Smooth muscle cell (in vitro differentiated cells): Measurements from ENCODE around the gene CNBD2. TPM values are rescaled to one million over a fixed set of nuclear protein-coding genes. Genes with fewer than 3 reads are reported as not detected.

Source experiments
- DNase-seq: peaks from one replicate; lab custom pipeline; 2025; ENCODE audit not compliant: unreplicated experiment; lab: John Stamatoyannopoulos, UW
- H2AFZ ChIP-seq: fragments of 200-600 bp; sonication (generic); 2 replicates; pipeline ENCODE4 v1.6.0; 2016; ENCODE audit warnings: antibody characterized with exemption, low read depth, mild to moderate bottlenecking
- H3F3A ChIP-seq: fragments of 200-600 bp; sonication (generic); 2 replicates; pipeline ENCODE4 v1.6.0; 2017; ENCODE audit warnings: antibody characterized with exemption, low read depth
- H3K27ac ChIP-seq: fragments of 200-600 bp; sonication (generic); 2 replicates; pipeline ENCODE4 v1.5.1; 2016; ENCODE audit warnings: low read depth, mild to moderate bottlenecking
- H3K27me3 ChIP-seq: fragments of 200-600 bp; sonication (generic); 2 replicates; pipeline ENCODE4 v1.6.1; 2016; ENCODE audit warnings: low read depth, mild to moderate bottlenecking
- H3K36me3 ChIP-seq: fragments of 200-600 bp; sonication (generic); 2 replicates; pipeline ENCODE4 v1.5.1; 2016; ENCODE audit warnings: low read depth
- H3K4me1 ChIP-seq: fragments of 200-600 bp; sonication (generic); 2 replicates; pipeline ENCODE4 v1.5.1; 2016; ENCODE audit warnings: low read depth
- H3K4me2 ChIP-seq: fragments of 200-600 bp; sonication (generic); 2 replicates; pipeline ENCODE4 v1.6.0; 2016; ENCODE audit warnings: mild to moderate bottlenecking
- H3K4me3 ChIP-seq: fragments of 200-600 bp; sonication (generic); 2 replicates; pipeline ENCODE4 v1.5.1; 2016; ENCODE audit warnings: mild to moderate bottlenecking
- H3K79me2 ChIP-seq: fragments of 200-600 bp; sonication (generic); 2 replicates; pipeline ENCODE4 v1.6.0; 2016; ENCODE audit warnings: low read depth, mild to moderate bottlenecking
- H3K9ac ChIP-seq: fragments of 200-600 bp; sonication (generic); 2 replicates; pipeline ENCODE4 v1.6.0; 2016; ENCODE audit warnings: low read depth
- H3K9me3 ChIP-seq: fragments of 200-600 bp; sonication (generic); replicated peaks from 2 replicates; pipeline ENCODE4 v1.5.1; 2016; ENCODE audit warnings: low read depth
- H4K20me1 ChIP-seq: fragments of 200-600 bp; sonication (generic); 2 replicates; pipeline ENCODE4 v1.6.0; 2016; ENCODE audit warnings: low read depth
- WGBS: methylation state at CpG from one replicate; pipeline ENCODE4 v1.1.7; 2016; ENCODE audit warnings: low lambda C conversion rate; 5-methylcytosine and 5-hydroxymethylcytosine counted together
- polyA plus RNA-seq: library from polyadenylated mRNA; unstranded; fragments of >200 nt; fragmentation: Nextera tagmentation; extraction: Ambion mirVana; gene quantifications from 2 replicates; pipeline ENCODE4 v1.2.1, GENCODE V29; 2016
- total RNA-seq: library from RNA; depleted of rRNA; stranded (reverse); fragments of >200 nt; gene quantifications from 2 replicates; pipeline ENCODE4 v1.2.3, GENCODE V29; 2014
- TF ChIP-seq, protein P1 (sequence below): fragments of 200-600 bp; sonication (generic); IDR thresholded peaks from 2 replicates; pipeline ENCODE4 v1.5.1; 2017; ENCODE audit warnings: borderline replicate concordance, mild to moderate bottlenecking, antibody characterized with exemption; ENCODE audit not compliant: insufficient read depth, poor library complexity, severe bottlenecking

CNBD2 gene
- total and polyA plus RNA-seq, 2 experiments from 2014 or later: 2.8 to 10.2 TPM

DNA sequence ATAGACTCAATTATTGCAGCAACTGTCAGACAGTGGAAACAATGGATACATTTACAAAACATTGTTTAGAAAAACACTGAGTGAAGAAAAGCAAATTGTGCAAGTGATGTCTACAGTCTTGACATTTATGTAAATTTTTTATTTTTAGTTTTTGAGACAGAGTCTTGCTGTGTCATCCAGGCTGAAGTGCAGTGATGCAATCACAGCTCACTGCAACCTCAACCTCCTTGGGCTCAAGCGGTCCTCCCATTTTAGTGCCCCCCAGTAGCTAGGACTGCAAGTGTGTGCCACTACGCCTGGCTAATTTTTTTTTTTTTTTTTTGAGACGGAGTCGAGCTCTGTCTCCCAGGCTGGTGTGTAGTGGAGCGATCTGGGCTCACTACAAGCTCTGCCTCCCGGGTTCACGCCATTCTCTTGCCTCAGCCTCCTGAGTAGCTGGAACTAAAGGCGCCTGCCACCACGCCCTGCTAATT is 9.7 kb downstream of the CNBD2 start:
- DNase-seq: no peak

DNA sequence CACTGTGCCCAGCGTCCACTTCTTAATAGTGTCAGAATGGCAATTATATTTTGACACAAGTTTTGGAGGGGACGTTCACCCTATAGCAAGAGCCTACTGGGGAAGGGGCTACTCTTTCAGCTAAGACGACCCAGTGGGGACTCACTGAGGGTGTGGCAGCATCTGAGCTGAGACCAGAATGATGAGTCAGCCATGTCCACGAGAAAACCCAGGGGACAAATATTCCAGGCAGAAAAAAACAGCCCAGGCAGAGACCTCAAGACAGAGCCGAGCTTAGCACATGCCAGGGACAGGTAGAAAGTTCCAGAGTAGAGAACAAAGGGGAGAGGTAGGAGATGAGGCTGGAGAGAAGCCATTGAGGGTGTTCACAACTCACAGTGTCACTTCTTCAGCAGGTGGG is 11.2 kb downstream of the CNBD2 start:
- Histone ChIP-seq H3K4me2 (no peak overlapping the region), H3K4me1 (no peaks in the 10 kb centered on the region), H3K27me3 (no peaks in the 10 kb centered on the region), H3K4me3 (no peak overlapping the region), H3K9ac (no peak overlapping the region), H3K9me3 (no peaks in the 10 kb centered on the region), H4K20me1 (no peaks in the 10 kb centered on the region), H3F3A (no peaks in the 10 kb centered on the region), H3K27ac (no peak overlapping the region), H3K36me3 (no peaks in the 10 kb centered on the region), H3K79me2 (no peaks in the 10 kb centered on the region), H2AFZ (no peak overlapping the region)
- 53% methylated on average over 5 of the region's 5 CpGs for WGBS
- no peak for DNase-seq
- TF ChIP-seq, protein P1, sequence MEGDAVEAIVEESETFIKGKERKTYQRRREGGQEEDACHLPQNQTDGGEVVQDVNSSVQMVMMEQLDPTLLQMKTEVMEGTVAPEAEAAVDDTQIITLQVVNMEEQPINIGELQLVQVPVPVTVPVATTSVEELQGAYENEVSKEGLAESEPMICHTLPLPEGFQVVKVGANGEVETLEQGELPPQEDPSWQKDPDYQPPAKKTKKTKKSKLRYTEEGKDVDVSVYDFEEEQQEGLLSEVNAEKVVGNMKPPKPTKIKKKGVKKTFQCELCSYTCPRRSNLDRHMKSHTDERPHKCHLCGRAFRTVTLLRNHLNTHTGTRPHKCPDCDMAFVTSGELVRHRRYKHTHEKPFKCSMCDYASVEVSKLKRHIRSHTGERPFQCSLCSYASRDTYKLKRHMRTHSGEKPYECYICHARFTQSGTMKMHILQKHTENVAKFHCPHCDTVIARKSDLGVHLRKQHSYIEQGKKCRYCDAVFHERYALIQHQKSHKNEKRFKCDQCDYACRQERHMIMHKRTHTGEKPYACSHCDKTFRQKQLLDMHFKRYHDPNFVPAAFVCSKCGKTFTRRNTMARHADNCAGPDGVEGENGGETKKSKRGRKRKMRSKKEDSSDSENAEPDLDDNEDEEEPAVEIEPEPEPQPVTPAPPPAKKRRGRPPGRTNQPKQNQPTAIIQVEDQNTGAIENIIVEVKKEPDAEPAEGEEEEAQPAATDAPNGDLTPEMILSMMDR: no peak

More for the DNA sequence above, 9.7 kb downstream of the CNBD2 start:
- no peaks in the 10 kb centered on the region for H4K20me1 ChIP-seq
- H3K9ac ChIP-seq: no peak overlapping the region
- WGBS: 94% methylated on average over 9 of the region's 9 CpGs
- no peaks in the 10 kb centered on the region for H3K27me3 ChIP-seq
- no peaks in the 10 kb centered on the region for H3K4me1 ChIP-seq
- H2AFZ ChIP-seq: no peak overlapping the region
- H3K27ac ChIP-seq: no peak overlapping the region
- TF ChIP-seq, protein P1: no peak
- H3K79me2 ChIP-seq: no peaks in the 10 kb centered on the region
- H3K4me2 ChIP-seq: no peak overlapping the region
- H3K4me3 ChIP-seq: no peak overlapping the region
- H3K9me3 ChIP-seq: no peaks in the 10 kb centered on the region
- H3K36me3 ChIP-seq: no peaks in the 10 kb centered on the region
- H3F3A ChIP-seq: no peaks in the 10 kb centered on the region

DNA sequence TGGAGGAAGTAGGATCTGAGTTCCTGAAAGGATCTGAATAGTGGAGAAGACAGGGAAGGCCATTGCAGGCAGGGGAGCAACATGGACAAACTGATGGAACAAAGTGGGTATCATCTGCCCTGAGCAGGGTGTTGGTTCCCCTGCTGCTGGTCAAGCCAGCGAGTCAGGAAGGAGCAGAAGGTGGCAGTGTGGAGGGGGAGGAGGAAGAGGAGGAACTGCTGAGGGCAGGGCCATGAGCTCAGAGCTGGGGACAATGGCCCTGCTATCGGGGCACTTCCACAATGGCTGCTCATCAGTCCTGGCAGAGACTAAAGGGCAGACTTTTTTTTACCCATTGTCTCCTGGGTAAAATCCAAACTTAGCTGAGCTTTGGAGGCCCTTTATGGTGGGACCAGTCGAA is 13.6 kb downstream of the CNBD2 start:
- Histone ChIP-seq H3K9ac (no peak overlapping the region), H3K4me1 (no peaks in the 10 kb centered on the region), H3K4me3 (no peak overlapping the region), H3K27ac (no peak overlapping the region), H3K9me3 (no peaks in the 10 kb centered on the region), H4K20me1 (no peaks in the 10 kb centered on the region), H3K4me2 (no peak overlapping the region), H3K79me2 (no peaks in the 10 kb centered on the region), H3F3A (no peaks in the 10 kb centered on the region), H3K27me3 (no peaks in the 10 kb centered on the region), H2AFZ (no peak overlapping the region), H3K36me3 (no peaks in the 10 kb centered on the region)
- DNase-seq: no peak
- WGBS: 80% methylated on average over 3 of the region's 3 CpGs
- TF ChIP-seq, protein P1: no peak

DNA sequence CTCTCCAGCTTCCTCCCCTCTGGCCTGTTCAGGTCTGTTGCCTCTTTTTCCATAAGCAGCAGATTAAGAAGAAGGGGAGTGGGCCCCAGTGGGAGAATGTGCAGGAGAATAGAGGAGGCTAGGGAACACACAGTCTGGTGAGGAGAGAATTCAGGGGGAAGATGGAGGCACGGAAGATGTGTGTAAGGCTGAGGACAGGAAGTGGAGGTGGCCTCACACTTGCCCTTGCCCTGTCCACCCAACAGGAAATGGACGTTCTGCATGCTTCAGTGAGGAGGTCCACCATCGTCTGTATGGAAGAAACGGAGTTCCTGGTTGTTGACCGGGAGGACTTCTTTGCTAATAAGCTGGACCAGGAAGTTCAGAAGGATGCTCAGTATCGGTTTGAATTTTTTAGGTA is 16.0 kb downstream of the CNBD2 start:
- Histone ChIP-seq H3K4me2 (no peak overlapping the region), H3K9ac (no peak overlapping the region), H3K36me3 (no peaks in the 10 kb centered on the region), H4K20me1 (no peaks in the 10 kb centered on the region), H3K79me2 (no peaks in the 10 kb centered on the region), H3K27ac (no peak overlapping the region), H2AFZ (no peak overlapping the region), H3K27me3 (no peaks in the 10 kb centered on the region), H3K9me3 (no peaks in the 10 kb centered on the region), H3F3A (no peaks in the 10 kb centered on the region), H3K4me3 (no peak overlapping the region), H3K4me1 (no peaks in the 10 kb centered on the region)
- DNase-seq: no peak
- TF ChIP-seq, protein P1: no peak
- WGBS: 86% methylated on average over 6 of the region's 6 CpGs
